Regular cardiac myocyte (primary cell): ENCODE measurements around the gene NEDD1. TPM values are rescaled to one million over a fixed set of nuclear protein-coding genes. Genes with fewer than 3 reads are reported as not detected.

Source experiments
- total RNA-seq: library from RNA; depleted of rRNA; stranded (reverse); fragments of >200 nt; gene quantifications from 2 replicates; pipeline ENCODE4 v1.2.3, GENCODE V29; 2014

Gene NEDD1, protein sequence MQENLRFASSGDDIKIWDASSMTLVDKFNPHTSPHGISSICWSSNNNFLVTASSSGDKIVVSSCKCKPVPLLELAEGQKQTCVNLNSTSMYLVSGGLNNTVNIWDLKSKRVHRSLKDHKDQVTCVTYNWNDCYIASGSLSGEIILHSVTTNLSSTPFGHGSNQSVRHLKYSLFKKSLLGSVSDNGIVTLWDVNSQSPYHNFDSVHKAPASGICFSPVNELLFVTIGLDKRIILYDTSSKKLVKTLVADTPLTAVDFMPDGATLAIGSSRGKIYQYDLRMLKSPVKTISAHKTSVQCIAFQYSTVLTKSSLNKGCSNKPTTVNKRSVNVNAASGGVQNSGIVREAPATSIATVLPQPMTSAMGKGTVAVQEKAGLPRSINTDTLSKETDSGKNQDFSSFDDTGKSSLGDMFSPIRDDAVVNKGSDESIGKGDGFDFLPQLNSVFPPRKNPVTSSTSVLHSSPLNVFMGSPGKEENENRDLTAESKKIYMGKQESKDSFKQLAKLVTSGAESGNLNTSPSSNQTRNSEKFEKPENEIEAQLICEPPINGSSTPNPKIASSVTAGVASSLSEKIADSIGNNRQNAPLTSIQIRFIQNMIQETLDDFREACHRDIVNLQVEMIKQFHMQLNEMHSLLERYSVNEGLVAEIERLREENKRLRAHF
- total RNA-seq: 40.9 and 51.8 TPM in 2 replicates

DNA sequence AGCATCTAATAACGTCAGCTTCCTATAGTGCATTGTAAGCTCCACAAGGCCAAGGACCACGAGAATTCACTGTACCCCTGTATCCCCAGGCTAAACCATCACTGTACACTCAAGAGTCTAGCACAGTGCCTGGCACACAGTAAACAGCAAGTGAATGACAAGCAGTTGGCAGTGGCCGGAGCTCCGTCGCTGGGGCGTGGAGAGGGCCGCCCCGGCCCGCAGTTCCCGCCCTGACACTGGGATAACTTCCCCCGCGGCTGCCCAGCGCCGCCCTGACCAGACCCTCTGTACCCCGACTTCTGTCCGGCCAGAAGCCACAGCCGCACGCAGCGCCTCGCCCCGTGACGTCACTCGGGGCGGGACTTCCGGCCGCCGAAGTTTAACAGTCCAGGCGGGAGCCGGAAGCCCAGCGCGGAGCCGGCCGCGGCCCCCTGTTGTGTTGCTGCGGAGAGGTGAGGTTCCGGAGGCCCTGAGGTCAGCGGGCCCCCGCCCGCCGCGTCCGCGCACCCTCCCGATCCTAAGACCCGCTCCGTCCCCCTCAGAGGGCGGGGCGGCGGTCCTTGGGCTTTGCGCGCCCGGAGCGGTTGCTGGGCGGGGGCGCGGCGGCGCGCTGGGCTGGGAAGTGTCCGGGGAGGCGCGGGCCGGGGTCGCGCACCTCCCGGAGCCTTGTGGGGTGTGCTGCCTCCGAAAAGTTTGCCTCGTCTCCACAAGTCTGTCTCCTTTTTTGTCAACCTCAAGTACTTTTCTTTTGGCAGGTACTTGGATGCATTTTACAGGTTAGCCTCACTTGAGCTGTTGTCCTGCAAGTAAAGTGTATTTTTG, at the start of gene NEDD1:
TSS of gene NEDD1 (plus strand) at position 409 of the 822 bp plus-strand sequence. CDS start 2,503 bp downstream, outside the sequence.

